Measurements from ENCODE around the gene SERHL2. TPM values are rescaled to one million over a fixed set of nuclear protein-coding genes. Genes with fewer than 3 reads are reported as not detected.
A peak's percentile ranks its signal among the peaks of the same experiment; 100 is the strongest.
"Not testable (repeated sequence)": the region's sequence is repeated elsewhere in the genome, so short reads cannot be mapped to it uniquely, and the experiment has no call there.

Gene SERHL2
- total and polyA plus RNA-seq, 12 donors = 1.4 to 6.1 (median 3.5) TPM

GRCh38 chr22:42560781-42561180 lies 7.0 kb downstream of the SERHL2 start:
- no peak for DNase-seq
- WGBS, 2 donors = 80 to 82% methylated on average over 7 of the region's 7 CpGs
- TF ChIP-seq CTCF (IDR thresholded peaks at IDR 0.05) = peak; percentile 16 to 62 (median 53)

GRCh38 chr22:42561856-42562255 lies 8.1 kb downstream of the SERHL2 start:
- ATAC-seq = peak in 4 of 8 donors; percentile 10 to 30 (median 17)
- H3K27ac ChIP-seq = peak overlapping the region in 4 of 10 donors; percentile 39 to 60 (median 52)
- DNase-seq = no peak
- no peaks in the 10 kb centered on the region for H3K9me3 ChIP-seq
- peaks cover 0 to 23% (median 12%) of the 10 kb centered on the region in 9 donors for H3K4me1 ChIP-seq
- intact Hi-C loops (cut with DNase I) = no loop called here
- H3K4me3 ChIP-seq = no peak overlapping the region
- 42 to 53% methylated on average over 5 of the region's 5 CpGs for WGBS, 2 donors
- no peak for TF ChIP-seq CTCF (IDR thresholded peaks at IDR 0.05)
- peaks cover 0 to 13% (median 0%) of the 10 kb centered on the region in 9 donors for H3K36me3 ChIP-seq
- no peaks in the 10 kb centered on the region for H3K27me3 ChIP-seq

More at GRCh38 chr22:42560781-42561180, 7.0 kb downstream of the SERHL2 start:
- peaks cover 0 to 7% (median 0%) of the 10 kb centered on the region in 9 donors for H3K36me3 ChIP-seq
- no peak overlapping the region for H3K27ac ChIP-seq
- H3K27me3 ChIP-seq = no peaks in the 10 kb centered on the region
- ATAC-seq = peak in 2 of 8 donors; percentile 32 to 35
- intact Hi-C loops (cut with DNase I) = no loop called here
- peaks cover 0 to 23% (median 12%) of the 10 kb centered on the region in 9 donors for H3K4me1 ChIP-seq
- H3K9me3 ChIP-seq = no peaks in the 10 kb centered on the region
- no peak overlapping the region for H3K4me3 ChIP-seq

- H3K27ac ChIP-seq = peak overlapping the region in 6 of 10 donors; percentile 12 to 60 (median 42)
- peak in 4 of 8 donors; percentile 24 to 36 (median 29) for ATAC-seq
- no peak for DNase-seq
Observed at GRCh38 chr22:42562279-42562678, 8.5 kb downstream of the SERHL2 start.

GRCh38 chr22:42562684-42563083 lies 8.9 kb downstream of the SERHL2 start:
- DNase-seq = no peak
- intact Hi-C loops (cut with DNase I) = no loop called here
- Histone ChIP-seq H3K36me3 (peaks cover 0 to 13% (median 0%) of the 10 kb centered on the region in 9 donors), H3K9me3 (no peaks in the 10 kb centered on the region), H3K27ac (peak overlapping the region in 5 of 10 donors; percentile 12 to 60 (median 45)), H3K4me3 (no peak overlapping the region), H3K4me1 (peaks cover 0 to 23% (median 12%) of the 10 kb centered on the region in 9 donors), H3K27me3 (no peaks in the 10 kb centered on the region)
- no peak for ATAC-seq
- no peak for TF ChIP-seq CTCF (IDR thresholded peaks at IDR 0.05)
- 78 to 86% methylated on average over 2 of the region's 2 CpGs for WGBS, 2 donors

More at GRCh38 chr22:42562279-42562678, 8.5 kb downstream of the SERHL2 start:
- Histone ChIP-seq H3K27me3 (no peaks in the 10 kb centered on the region), H3K9me3 (no peaks in the 10 kb centered on the region), H3K36me3 (peaks cover 0 to 13% (median 0%) of the 10 kb centered on the region in 9 donors), H3K4me1 (peaks cover 0 to 23% (median 12%) of the 10 kb centered on the region in 9 donors), H3K4me3 (no peak overlapping the region)
- intact Hi-C loops (cut with DNase I) = no loop called here
- WGBS, 2 donors = 45 to 54% methylated on average over 8 of the region's 8 CpGs
- TF ChIP-seq CTCF (IDR thresholded peaks at IDR 0.05) = no peak

GRCh38 chr22:42563943-42564342 lies 10.2 kb downstream of the SERHL2 start:
- H3K9me3 ChIP-seq; intact Hi-C loops (cut with DNase I); ATAC-seq; H3K4me3 ChIP-seq; DNase-seq; H3K27me3 ChIP-seq; H3K27ac ChIP-seq: not testable (repeated sequence)
- H3K36me3 ChIP-seq = peaks cover 0 to 16% (median 0%) of the 10 kb centered on the region in 9 donors
- WGBS, 2 donors = 80 to 82% methylated on average over 2 to 3 of the region's 3 CpGs
- peaks cover 0 to 23% (median 12%) of the 10 kb centered on the region in 9 donors for H3K4me1 ChIP-seq
